HG03571 (cell line): Measurements from ENCODE around the gene GPR183.

ENCODE experiments used
- ATAC-seq: cut with Tn5 transposase; IDR thresholded peaks from one replicate; pipeline ENCODE4 v1.9.1; 2021; ENCODE audit not compliant: unreplicated experiment

GPR183 gene

DNA sequence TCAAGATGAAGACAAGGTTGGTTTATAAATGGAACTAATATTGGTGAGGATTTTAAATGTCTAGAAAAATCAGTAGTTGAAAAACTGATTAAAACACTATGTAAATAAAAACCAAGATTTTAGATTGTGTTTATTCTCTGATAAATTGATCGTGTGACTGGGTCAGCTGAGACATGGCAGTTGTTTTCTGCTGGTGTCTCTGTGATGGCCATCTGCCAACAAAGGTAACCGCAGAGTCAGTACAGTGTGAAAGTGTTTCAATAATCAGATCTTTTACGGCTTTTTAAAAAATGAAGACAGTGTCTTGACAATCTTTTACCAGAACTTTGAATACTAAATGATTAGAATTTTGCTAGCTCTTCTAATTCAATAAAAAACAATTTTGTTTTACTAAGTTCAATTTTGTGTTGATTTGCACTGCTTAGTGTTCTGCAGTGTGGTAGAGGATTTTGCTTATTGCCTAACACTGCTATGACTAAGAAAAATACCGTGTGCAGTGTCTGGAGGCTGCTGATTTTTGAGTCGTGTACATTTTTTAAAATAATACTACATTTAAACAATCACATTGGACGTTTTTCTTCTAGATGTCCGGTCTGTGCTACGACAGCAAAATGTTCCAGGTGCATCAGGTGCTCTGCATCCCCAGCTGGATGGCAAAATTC lies 32.7 kb upstream of the GPR183 start:
- ATAC-seq = no peak

DNA sequence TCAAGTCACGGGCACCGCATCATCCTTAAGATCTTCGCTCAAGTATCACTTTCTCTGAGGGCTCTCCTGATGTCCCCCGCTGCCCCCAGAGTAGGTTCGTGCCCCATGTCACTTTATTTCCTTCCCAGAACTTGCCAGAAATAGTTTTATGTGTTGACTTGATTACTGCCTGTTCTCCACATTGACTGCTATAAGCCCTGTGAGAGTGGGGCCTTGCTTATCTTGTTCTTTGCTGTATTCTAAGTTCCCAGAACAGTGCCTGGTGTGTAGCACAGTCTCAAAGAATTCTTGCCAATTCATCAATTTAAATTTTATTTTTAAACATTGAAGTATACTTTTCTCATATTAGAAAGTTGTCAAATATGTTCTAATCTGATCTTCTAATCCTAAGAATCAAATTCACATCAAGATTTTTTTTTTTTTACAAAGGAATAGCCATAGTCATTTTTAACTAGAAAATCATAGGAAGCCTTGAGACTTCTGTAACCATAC lies 32.1 kb upstream of the GPR183 start:
- no peak for ATAC-seq

- peak; percentile 81 for ATAC-seq
Measured at GRCh38 chr13:99335603-99336002, 28.4 kb upstream of the GPR183 start.

DNA sequence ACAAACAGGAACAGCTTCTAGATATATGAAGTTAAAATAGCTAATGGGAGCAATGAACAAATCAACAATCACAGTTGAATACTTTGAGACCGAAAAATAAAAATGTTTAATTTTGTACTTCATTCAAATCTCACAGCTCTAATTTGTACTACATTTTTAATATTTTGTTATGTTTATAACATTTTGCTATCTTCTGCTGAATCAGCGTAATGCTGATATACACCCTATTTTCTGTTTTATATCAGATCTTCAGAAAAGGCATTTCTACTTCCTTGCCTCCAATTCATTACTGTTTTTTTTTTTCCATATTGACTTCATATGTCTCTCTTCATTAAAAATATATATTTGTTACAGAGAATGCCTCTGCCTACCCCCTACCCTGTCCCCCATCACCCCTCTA lies 27.9 kb upstream of the GPR183 start:
- no peak for ATAC-seq

DNA sequence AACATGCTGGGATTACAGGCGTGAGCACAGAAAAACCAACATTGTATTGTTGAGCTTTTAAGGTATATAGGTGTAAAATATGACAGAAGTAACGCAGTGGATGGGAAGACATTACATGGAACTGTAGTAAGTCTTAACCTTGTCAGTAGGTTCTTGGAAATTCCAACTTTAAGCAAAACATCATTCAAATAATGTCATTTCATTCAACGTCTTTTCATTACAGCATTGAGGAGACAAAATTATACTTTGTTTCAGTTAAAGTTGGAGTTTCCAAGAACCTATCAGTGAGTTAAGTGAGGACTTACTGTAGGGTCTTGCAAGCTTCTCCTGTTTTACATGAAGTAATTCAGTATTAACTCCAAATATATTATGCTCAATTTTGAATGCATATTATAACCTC lies 27.0 kb upstream of the GPR183 start:
- ATAC-seq = no peak

- ATAC-seq = no peak
Measured at GRCh38 chr13:99332456-99332855, 25.3 kb upstream of the GPR183 start.

GRCh38 chr13:99331881-99332293 lies 24.7 kb upstream of the GPR183 start:
- ATAC-seq = peak; percentile 66

GRCh38 chr13:99330942-99331341 lies 23.7 kb upstream of the GPR183 start:
- no peak for ATAC-seq

DNA sequence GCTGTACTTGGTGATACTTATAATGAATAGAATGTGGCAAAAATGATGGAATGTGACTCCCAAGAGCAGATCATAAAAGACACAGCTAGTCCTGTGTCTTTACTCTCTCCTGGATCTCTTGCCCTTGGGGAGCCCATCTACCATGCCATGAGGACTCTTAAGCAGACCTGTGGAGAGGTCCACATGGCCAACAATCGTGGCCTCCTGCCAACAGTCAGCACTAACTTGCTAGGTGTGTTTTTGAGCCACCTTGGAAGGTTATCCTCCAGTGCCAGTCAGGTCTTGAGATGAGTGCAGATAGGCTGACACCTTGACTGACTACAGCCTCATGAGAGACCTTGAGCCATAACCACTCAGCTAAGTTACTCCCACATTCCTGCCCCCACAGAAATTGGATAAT lies 22.3 kb upstream of the GPR183 start:
- no peak for ATAC-seq

DNA sequence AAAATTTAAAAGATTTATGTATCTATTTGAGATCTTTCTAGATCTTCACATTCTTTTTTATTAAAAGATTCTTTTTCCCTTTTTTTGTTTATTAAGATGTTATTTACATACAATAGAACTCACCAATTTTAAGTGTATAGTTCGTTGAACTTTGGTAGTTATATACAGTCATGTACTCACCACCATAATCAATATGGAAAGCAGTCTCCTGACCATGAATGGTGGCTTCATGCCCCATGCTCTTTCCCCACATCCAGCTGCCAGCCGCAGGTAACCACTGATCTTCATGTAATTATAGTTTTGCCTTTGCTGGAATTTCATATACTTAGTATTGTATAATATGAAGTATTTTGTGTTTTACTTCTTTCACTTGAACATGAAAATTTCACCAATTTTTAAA lies 20.6 kb upstream of the GPR183 start:
- ATAC-seq = no peak

GRCh38 chr13:99327126-99327525 lies 19.9 kb upstream of the GPR183 start:
- no peak for ATAC-seq

- no peak for ATAC-seq
Measured at GRCh38 chr13:99326012-99326411, 18.8 kb upstream of the GPR183 start.

GRCh38 chr13:99323488-99323887 lies 16.3 kb upstream of the GPR183 start:
- no peak for ATAC-seq

DNA sequence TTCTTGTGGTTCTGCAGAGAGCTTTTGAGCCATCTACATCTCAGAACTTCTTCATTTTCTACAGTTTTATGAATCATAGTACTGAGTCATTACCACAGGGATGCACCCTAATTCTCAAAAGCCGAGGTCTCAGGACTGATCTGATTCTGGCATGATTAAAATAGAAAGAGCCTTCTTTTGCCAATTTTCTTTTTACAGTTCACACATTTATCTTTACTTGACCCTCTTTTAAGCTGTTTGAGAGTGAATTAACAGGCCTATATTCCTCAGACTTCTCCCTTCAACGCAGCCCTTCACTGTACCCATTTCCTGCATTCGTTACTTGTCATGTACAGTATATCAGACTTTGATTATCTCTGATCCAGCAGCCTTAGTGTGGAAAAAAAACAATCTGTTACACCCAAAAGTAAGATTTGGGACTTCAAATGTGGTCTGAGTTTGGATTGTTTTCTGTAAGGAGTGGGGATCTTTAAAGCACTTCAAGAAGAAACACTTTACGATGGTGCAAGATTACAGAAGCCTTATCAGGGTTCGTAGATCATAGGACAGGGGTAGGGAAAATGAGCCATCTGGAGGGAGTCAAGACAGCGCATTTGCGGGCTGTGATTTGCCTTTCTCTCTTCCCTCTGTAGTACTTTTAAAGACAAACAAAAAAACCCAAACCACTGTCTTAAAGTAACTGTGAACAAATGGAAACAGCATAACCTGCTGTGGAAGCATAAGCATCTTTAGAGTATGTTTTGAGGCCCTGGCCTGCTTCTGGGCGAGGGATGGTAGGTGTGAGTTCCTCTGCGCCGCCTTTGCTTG lies 15.3 kb upstream of the GPR183 start:
- peak; percentile 84 for ATAC-seq

GRCh38 chr13:99321709-99322108 lies 14.5 kb upstream of the GPR183 start:
- ATAC-seq = no peak

GRCh38 chr13:99320693-99321481 lies 13.7 kb upstream of the GPR183 start:
- no peak for ATAC-seq

- ATAC-seq = no peak
Measured at GRCh38 chr13:99316657-99317256, 9.6 kb upstream of the GPR183 start.

- no peak for ATAC-seq
Measured at GRCh38 chr13:99316224-99316623, 9.0 kb upstream of the GPR183 start.

DNA sequence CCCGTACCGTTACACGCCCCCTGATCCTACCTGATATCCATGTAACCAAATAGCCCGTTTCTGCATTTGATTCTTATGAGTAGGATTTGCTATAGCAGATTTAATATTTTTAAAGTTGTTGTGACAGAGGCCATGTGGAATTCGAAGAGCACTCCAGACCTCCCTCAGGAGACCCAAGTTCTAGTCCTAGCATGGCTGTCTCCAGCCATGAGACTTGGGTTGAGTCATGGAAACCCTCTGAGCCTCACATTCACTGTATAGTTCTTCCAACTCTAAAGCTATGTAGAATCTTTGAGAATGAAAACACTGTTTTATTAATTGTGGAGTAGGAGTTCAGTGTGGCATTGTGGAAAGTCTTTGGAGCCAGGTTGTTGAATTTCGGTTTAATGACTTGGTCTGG lies 8.0 kb upstream of the GPR183 start:
- ATAC-seq = no peak

GRCh38 chr13:99314640-99315176 lies 7.5 kb upstream of the GPR183 start:
- no peak for ATAC-seq

DNA sequence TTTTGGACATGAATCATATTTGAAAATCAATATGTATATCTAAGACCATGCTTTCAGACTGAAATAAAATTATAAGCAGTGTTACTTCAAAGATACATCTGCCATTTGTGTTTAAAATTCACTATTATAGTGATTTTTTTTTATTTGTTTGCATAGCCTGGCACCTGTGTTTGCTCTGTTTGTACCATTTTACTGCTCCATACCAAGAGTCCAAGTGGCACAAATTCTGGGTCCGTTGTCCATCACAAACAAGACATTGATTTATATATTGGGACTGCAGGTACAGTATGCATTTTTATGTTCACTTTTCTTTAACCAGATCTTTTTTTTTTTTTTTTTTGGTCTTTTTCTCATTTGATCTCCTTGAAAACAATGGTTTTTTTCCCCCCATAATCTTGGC lies 6.7 kb upstream of the GPR183 start:
- ATAC-seq = no peak
